ENCODE measurements around the gene DGKI. TPM values are rescaled to one million over a fixed set of nuclear protein-coding genes. Genes with fewer than 3 reads are reported as not detected.

DGKI gene
- total and polyA plus RNA-seq, 2 donors (not counting 1 experiment from before 2014, with no cell fraction given) = not detected

- no peaks in the 10 kb centered on the region for H3K36me3 ChIP-seq (replicated peaks in 1 of 2; ENCODE audit: control extremely low read depth in 1 of 2, control insufficient read depth in 1 of 2, extremely low read depth in 1 of 2, insufficient read depth in 2 of 2, low read length in 1 of 2)
- CTCF ChIA-PET = interaction anchor here (1.2 to 1.7 kb wide), 2 partner anchors 9 to 11 kb away, joined by 3 to 6 read pairs; no protein-coding TSS in a partner anchor
- H3K79me2 ChIP-seq (ENCODE audit: control insufficient read depth, insufficient read depth, low read length) = no peaks in the 10 kb centered on the region
- no peak overlapping the region for H3K4me3 ChIP-seq (ENCODE audit: control extremely low read depth in 1 of 5, extremely low read depth in 1 of 5, insufficient read depth in 1 of 5, low read depth in 2 of 5, low read length in 4 of 5)
- Mint-ChIP-seq H3K4me1 (no peaks in the 10 kb centered on the region), H3K27ac (no peak overlapping the region), H3K9me3 (ENCODE audit: insufficient read depth) (no peaks in the 10 kb centered on the region), H3K4me3 (no peak overlapping the region), H3K27me3 (peaks cover 6% of the 10 kb centered on the region)
- no peaks in the 10 kb centered on the region for H3K9me3 ChIP-seq (ENCODE audit: control extremely low read depth in 1 of 3, control insufficient read depth in 2 of 3, insufficient read depth in 1 of 3, low read length in 2 of 3)
- DNase-seq = no peak
- no peak overlapping the region for H3K9ac ChIP-seq (ENCODE audit: low read length)
- no peak for ATAC-seq (ENCODE audit: low read depth)
- H3K27ac ChIP-seq (ENCODE audit: low read length in 2 of 2) = no peak overlapping the region
- TF ChIP-seq EZH2 (IDR thresholded peaks at IDR 0.05; ENCODE audit: borderline replicate concordance, insufficient read depth, low read depth, low read length, poor library complexity, severe bottlenecking) (no peak), CTCF (IDR thresholded peaks at IDR 0.05) (no peak)
- POLR2A ChIA-PET = no interaction called here
- H3K4me2 ChIP-seq (replicated peaks; ENCODE audit: low read depth, low read length, poor library complexity, severe bottlenecking) = no peak overlapping the region
- H3K4me1 ChIP-seq (ENCODE audit: control insufficient read depth in 2 of 2, insufficient read depth in 2 of 2, low read length in 2 of 2) = no peaks in the 10 kb centered on the region
- 78% methylated on average over 1 of the region's 5 CpGs for WGBS (ENCODE audit: insufficient coverage)
- no peaks in the 10 kb centered on the region for H3K27me3 ChIP-seq (replicated peaks in 1 of 4; ENCODE audit: control extremely low read depth in 1 of 4, control insufficient read depth in 3 of 4, insufficient read depth in 4 of 4, low read length in 3 of 4)
- no peak overlapping the region for H2AFZ ChIP-seq (ENCODE audit: insufficient read depth, low read depth, low read length, poor library complexity, severe bottlenecking)
- no peaks in the 10 kb centered on the region for H4K20me1 ChIP-seq (ENCODE audit: control insufficient read depth, insufficient read depth, low read length, poor library complexity, severe bottlenecking)
- intact Hi-C loops (cut with micrococcal nuclease) = no loop called here
These were observed 179.0 kb downstream of the DGKI start for GRCh38 chr7:137667633-137668387.

GRCh38 chr7:137664846-137665245, 181.9 kb downstream of the DGKI start:
- Mint-ChIP-seq H3K27me3 (peaks cover 6% of the 10 kb centered on the region), H3K4me3 (no peak overlapping the region), H3K4me1 (no peaks in the 10 kb centered on the region), H3K9me3 (ENCODE audit: insufficient read depth) (no peaks in the 10 kb centered on the region), H3K27ac (no peak overlapping the region)
- H3K9me3 ChIP-seq (ENCODE audit: control extremely low read depth in 1 of 3, control insufficient read depth in 2 of 3, insufficient read depth in 1 of 3, low read length in 2 of 3) = no peaks in the 10 kb centered on the region
- intact Hi-C loops (cut with micrococcal nuclease) = no loop called here
- no peak overlapping the region for H2AFZ ChIP-seq (ENCODE audit: insufficient read depth, low read depth, low read length, poor library complexity, severe bottlenecking)
- H3K27me3 ChIP-seq (replicated peaks in 1 of 4; ENCODE audit: control extremely low read depth in 1 of 4, control insufficient read depth in 3 of 4, insufficient read depth in 4 of 4, low read length in 3 of 4) = no peaks in the 10 kb centered on the region
- no peaks in the 10 kb centered on the region for H3K36me3 ChIP-seq (replicated peaks in 1 of 2; ENCODE audit: control extremely low read depth in 1 of 2, control insufficient read depth in 1 of 2, extremely low read depth in 1 of 2, insufficient read depth in 2 of 2, low read length in 1 of 2)
- ATAC-seq (ENCODE audit: low read depth) = no peak
- no peaks in the 10 kb centered on the region for H3K79me2 ChIP-seq (ENCODE audit: control insufficient read depth, insufficient read depth, low read length)
- no peak overlapping the region for H3K9ac ChIP-seq (ENCODE audit: low read length)
- TF ChIP-seq EZH2 (IDR thresholded peaks at IDR 0.05; ENCODE audit: borderline replicate concordance, insufficient read depth, low read depth, low read length, poor library complexity, severe bottlenecking) (no peak), CTCF (IDR thresholded peaks at IDR 0.05) (no peak)
- H3K4me2 ChIP-seq (replicated peaks; ENCODE audit: low read depth, low read length, poor library complexity, severe bottlenecking) = no peak overlapping the region
- no peak overlapping the region for H3K27ac ChIP-seq (ENCODE audit: low read length in 2 of 2)
- no peak overlapping the region for H3K4me3 ChIP-seq (ENCODE audit: control extremely low read depth in 1 of 5, extremely low read depth in 1 of 5, insufficient read depth in 1 of 5, low read depth in 2 of 5, low read length in 4 of 5)
- no peaks in the 10 kb centered on the region for H4K20me1 ChIP-seq (ENCODE audit: control insufficient read depth, insufficient read depth, low read length, poor library complexity, severe bottlenecking)
- WGBS (ENCODE audit: insufficient coverage) = 27% methylated on average over 3 of the region's 4 CpGs
- H3K4me1 ChIP-seq (ENCODE audit: control insufficient read depth in 2 of 2, insufficient read depth in 2 of 2, low read length in 2 of 2) = no peaks in the 10 kb centered on the region
- ChIA-PET POLR2A (interaction anchor here (0.7 kb wide), 1 partner anchor 9 kb away, joined by 5 read pairs; no protein-coding TSS in a partner anchor), CTCF (interaction anchor here (0.6 kb wide), 1 partner anchor 9 kb away, joined by 3 read pairs; no protein-coding TSS in a partner anchor)
- no peak for DNase-seq

Measured in B cell (primary cell).